Osteocyte (in vitro differentiated cells): ENCODE measurements around the gene IFNA1. TPM values are rescaled to one million over a fixed set of nuclear protein-coding genes. Genes with fewer than 3 reads are reported as not detected.

Experiments used
- DNase-seq: peaks from one replicate; pipeline ENCODE4 v3.0.0; 2021; ENCODE audit warnings: mixed read lengths; ENCODE audit not compliant: unreplicated experiment; ENCODE audit errors: extremely low spot score
- H3K27ac Mint-ChIP-seq: one replicate; pipeline ENCODE4 v1.8.0; 2021; ENCODE audit warnings: mild to moderate bottlenecking, mixed read lengths; ENCODE audit not compliant: unreplicated experiment
- H3K27me3 Mint-ChIP-seq: one replicate; pipeline ENCODE4 v1.8.0; 2021; ENCODE audit warnings: mixed read lengths; ENCODE audit not compliant: unreplicated experiment
- H3K36me3 Mint-ChIP-seq: one replicate; pipeline ENCODE4 v1.8.0; 2021; ENCODE audit warnings: mixed read lengths; ENCODE audit not compliant: unreplicated experiment
- H3K4me1 Mint-ChIP-seq: one replicate; pipeline ENCODE4 v1.8.0; 2021; ENCODE audit warnings: mixed read lengths; ENCODE audit not compliant: unreplicated experiment
- H3K4me3 Mint-ChIP-seq: one replicate; pipeline ENCODE4 v1.8.0; 2021; ENCODE audit warnings: mild to moderate bottlenecking, moderate library complexity, mixed read lengths; ENCODE audit not compliant: unreplicated experiment
- H3K9me3 Mint-ChIP-seq: one replicate; pipeline ENCODE4 v1.8.0; 2021; ENCODE audit warnings: mixed read lengths; ENCODE audit not compliant: unreplicated experiment
- CTCF ChIP-seq: fragments of 200-600 bp; sonication (generic); IDR thresholded peaks from 2 replicates; pipeline ENCODE4 v1.5.0; 2021; ENCODE audit warnings: antibody characterized with exemption, mild to moderate bottlenecking, moderate library complexity
- long read RNA-seq: library from polyadenylated mRNA; unstranded; transcript quantifications from one replicate; pipeline ENCODE4 v2.0.0, GENCODE V29; 2021
- total RNA-seq: library from RNA; stranded (reverse); gene quantifications from 2 replicates; pipeline ENCODE4 v1.2.1, GENCODE V29; 2021

Gene IFNA1
- not detected in 2 replicates for total RNA-seq
- long read RNA-seq, result 0 reads

DNA sequence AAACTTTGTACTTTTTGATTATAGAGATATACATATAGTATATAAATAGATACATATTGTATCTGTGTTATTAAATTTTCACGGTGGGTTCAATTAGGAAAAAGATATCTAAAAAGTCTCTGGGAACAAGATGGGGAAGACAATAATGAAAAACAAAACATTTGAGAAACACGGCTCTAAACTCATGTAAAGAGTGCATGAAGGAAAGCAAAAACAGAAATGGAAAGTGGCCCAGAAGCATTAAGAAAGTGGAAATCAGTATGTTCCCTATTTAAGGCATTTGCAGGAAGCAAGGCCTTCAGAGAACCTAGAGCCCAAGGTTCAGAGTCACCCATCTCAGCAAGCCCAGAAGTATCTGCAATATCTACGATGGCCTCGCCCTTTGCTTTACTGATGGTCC, at the start of gene IFNA1:
IFNA1 (plus strand) TSS at position 301 of the 400 bp plus-strand sequence; CDS start at position 370, 69 bp downstream.
- Mint-ChIP-seq H3K4me3 (no peak within 1 kb of the TSS), H3K4me1 (no peaks in the 10 kb centered on the region), H3K27me3 (peaks cover 49% of the 10 kb centered on the region), H3K36me3 (no peaks in the 10 kb centered on the region), H3K9me3 (no peaks in the 10 kb centered on the region), H3K27ac (no peak within 1 kb of the TSS)
- no peak for DNase-seq
- no peak for TF ChIP-seq CTCF

GRCh38 chr9:21392270-21392669, 48.0 kb upstream of the IFNA1 start:
- TF ChIP-seq CTCF, result peak; percentile 29
- H3K27me3 Mint-ChIP-seq, result peaks cover 83% of the 10 kb centered on the region
- H3K27ac Mint-ChIP-seq, result no peak overlapping the region
- no peaks in the 10 kb centered on the region for H3K36me3 Mint-ChIP-seq
- no peak overlapping the region for H3K4me3 Mint-ChIP-seq
- no peaks in the 10 kb centered on the region for H3K9me3 Mint-ChIP-seq
- no peak for DNase-seq
- H3K4me1 Mint-ChIP-seq, result peaks cover 6% of the 10 kb centered on the region

GRCh38 chr9:21395778-21396717, 44.2 kb upstream of the IFNA1 start:
- peak; percentile 97 for TF ChIP-seq CTCF
- peaks cover 86% of the 10 kb centered on the region for H3K27me3 Mint-ChIP-seq
- no peaks in the 10 kb centered on the region for H3K36me3 Mint-ChIP-seq
- no peak for DNase-seq
- H3K9me3 Mint-ChIP-seq, result no peaks in the 10 kb centered on the region
- peaks cover 6% of the 10 kb centered on the region for H3K4me1 Mint-ChIP-seq
- H3K4me3 Mint-ChIP-seq, result peak overlapping the region; percentile 72
- no peak overlapping the region for H3K27ac Mint-ChIP-seq

GRCh38 chr9:21398955-21399489, 41.2 kb upstream of the IFNA1 start:
- Mint-ChIP-seq H3K4me3 (no peak overlapping the region), H3K27ac (no peak overlapping the region), H3K27me3 (peaks cover 84% of the 10 kb centered on the region), H3K9me3 (no peaks in the 10 kb centered on the region), H3K4me1 (peaks cover 9% of the 10 kb centered on the region), H3K36me3 (no peaks in the 10 kb centered on the region)
- DNase-seq, result no peak
- TF ChIP-seq CTCF, result no peak

DNA sequence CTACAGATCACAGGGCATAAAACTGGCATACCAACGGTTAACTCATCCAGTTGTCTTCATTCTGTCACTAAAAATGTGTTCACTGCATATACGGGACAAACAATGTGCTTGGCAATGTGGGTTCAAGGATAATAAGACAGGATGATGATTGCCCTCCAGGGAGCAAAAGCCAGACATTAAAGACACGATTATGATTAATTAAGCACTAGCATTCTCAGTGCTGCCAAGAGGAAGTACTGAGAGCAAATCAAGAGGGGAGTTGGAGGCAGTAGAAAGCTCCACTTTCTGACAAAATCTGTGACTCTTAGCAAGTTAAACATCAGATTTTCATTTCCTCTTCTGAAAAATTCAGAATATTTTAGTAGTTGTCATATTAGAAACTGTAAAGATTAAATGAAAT, 40.3 kb upstream of the IFNA1 start:
- no peak for DNase-seq
- Mint-ChIP-seq H3K4me1 (peaks cover 9% of the 10 kb centered on the region), H3K27ac (no peak overlapping the region), H3K27me3 (peaks cover 87% of the 10 kb centered on the region), H3K4me3 (no peak overlapping the region), H3K9me3 (no peaks in the 10 kb centered on the region), H3K36me3 (no peaks in the 10 kb centered on the region)
- TF ChIP-seq CTCF, result no peak
